ENCODE measurements around the gene BRD1. TPM values are rescaled to one million over a fixed set of nuclear protein-coding genes. Genes with fewer than 3 reads are reported as not detected.

The BRD1 gene
- total RNA-seq, 4 donors from 2014 or later: 21.0 to 57.3 (median 33.8) TPM

DNA sequence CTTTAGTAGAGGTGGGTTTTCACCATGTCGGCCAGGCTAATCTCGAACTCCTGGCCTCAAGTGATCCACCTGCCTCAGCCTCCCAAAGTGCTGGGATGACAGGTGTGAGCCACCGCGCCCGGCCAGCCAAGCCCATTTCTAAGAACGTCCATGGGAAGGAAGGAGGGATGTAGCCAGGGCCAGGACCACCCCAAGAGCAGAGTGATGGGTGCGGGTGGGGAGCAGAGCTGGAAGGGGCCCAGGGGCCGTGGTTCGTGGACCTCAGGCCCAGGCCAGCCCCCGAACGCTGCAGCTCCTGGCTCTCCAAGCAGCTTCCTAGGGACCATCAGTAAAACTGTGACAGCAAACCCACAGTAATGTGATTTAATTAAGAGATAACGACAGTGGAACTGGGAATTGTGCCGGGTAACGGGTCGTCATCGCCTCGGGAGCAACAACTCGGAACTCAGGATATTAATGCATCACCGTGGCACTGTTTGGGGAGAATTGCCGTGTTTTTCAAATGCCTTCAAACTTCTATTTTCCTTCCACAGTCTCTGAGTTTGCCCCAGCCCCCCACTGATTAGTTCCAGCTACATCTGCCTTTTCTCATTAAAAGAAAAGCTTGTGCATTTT lies 74.3 kb downstream of the BRD1 start:
- no peak for ATAC-seq (ENCODE audit: low FRiP score)

DNA sequence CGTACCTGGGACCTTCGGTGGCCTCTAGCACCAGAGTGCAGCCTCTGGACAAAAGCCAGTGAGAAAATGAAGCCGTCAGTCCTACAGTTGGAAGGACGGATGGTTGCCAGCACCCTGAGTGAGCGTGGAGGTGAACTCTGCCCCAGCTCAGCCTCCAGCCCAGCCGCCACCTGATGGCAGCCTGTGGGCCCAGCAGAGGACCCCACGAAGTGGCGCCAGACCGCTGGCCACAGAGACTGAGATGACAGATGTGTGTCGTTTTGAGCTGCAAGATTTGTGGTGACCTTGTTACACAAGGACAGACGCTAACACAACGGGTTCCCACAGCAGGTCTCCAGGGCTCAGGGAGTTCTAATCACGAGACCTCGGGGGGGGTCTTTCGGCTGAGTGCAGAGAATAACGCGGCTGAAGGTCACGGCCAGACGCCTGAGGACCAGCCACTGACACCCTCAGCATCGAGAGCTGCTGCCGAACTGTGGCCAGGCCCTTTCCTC lies 75.0 kb downstream of the BRD1 start:
- DNase-seq (ENCODE audit: low spot score) (no peak), ATAC-seq (ENCODE audit: low FRiP score) (no peak)
- TF ChIP-seq, protein P1, sequence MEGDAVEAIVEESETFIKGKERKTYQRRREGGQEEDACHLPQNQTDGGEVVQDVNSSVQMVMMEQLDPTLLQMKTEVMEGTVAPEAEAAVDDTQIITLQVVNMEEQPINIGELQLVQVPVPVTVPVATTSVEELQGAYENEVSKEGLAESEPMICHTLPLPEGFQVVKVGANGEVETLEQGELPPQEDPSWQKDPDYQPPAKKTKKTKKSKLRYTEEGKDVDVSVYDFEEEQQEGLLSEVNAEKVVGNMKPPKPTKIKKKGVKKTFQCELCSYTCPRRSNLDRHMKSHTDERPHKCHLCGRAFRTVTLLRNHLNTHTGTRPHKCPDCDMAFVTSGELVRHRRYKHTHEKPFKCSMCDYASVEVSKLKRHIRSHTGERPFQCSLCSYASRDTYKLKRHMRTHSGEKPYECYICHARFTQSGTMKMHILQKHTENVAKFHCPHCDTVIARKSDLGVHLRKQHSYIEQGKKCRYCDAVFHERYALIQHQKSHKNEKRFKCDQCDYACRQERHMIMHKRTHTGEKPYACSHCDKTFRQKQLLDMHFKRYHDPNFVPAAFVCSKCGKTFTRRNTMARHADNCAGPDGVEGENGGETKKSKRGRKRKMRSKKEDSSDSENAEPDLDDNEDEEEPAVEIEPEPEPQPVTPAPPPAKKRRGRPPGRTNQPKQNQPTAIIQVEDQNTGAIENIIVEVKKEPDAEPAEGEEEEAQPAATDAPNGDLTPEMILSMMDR (IDR thresholded peaks at IDR 0.05): no peak

More for the DNA sequence above, 74.3 kb downstream of the BRD1 start:
- no peak for DNase-seq (ENCODE audit: low spot score)
- TF ChIP-seq, protein P1 (IDR thresholded peaks at IDR 0.05): no peak

DNA sequence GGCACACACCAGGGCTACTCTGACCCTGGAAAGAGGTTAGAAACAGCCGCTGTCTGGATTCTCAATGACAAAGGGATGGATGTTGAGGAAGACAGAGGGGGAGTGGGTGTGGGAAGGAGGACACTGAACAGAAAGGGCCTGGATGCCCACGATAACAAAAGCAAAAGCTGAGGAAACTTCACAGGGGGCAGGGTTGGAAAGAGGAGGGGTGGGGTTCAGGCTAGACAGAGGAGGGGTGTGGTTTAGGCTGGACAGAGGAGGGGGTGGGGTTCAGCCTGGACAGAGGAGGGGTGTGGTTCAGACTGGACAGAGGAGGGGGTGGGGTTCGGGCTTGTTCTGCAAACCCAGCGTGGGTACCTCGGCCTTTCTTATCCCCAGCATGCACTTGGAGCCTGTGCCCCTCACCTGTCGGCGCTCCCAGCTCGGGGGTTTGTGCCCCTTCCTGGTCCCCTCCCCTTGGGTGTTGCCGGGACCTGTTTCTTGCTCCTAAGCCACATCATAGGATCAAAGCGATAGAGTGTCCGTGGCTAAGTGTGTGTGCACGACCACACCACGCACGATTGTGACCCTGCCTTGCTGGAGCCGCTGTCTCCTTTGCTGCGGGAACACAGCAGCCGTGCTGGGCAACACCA lies 75.6 kb downstream of the BRD1 start:
- TF ChIP-seq, protein P1 (IDR thresholded peaks at IDR 0.05): no peak
- ATAC-seq (ENCODE audit: low FRiP score) (no peak), DNase-seq (ENCODE audit: low spot score) (no peak)

DNA sequence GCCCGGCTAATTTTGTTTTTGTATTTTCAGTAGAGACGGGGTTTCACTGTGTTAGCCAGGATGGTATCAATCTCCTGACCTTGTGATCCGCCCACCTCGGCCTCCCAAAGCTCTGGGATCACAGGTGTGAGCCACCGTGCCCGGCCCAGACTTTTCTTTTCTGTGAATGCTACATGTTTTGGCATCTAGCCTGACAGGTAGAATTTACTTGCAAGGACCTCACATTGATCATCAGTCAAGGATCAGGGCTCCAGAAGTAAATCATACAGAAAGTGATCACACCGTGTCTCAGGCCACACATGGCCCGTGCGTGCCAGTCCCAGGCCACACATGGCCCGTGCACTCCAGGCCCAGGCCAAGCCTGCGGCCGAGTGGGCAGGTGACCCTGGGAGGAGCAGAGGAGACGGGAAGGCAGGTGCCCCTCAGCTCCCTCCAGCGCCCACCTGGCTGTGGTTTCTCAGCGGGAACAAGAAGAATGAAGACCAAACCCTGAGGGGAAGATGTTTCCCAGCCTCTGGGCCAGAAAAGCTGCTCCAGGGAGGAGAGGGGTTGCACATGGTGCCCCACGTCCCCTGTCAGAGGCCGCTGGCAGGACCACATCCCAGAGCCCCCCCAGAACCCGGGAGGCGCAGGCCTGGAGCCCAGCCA lies 76.2 kb downstream of the BRD1 start:
- TF ChIP-seq, protein P1 (IDR thresholded peaks at IDR 0.05): no peak
- DNase-seq (ENCODE audit: low spot score): no peak

DNA sequence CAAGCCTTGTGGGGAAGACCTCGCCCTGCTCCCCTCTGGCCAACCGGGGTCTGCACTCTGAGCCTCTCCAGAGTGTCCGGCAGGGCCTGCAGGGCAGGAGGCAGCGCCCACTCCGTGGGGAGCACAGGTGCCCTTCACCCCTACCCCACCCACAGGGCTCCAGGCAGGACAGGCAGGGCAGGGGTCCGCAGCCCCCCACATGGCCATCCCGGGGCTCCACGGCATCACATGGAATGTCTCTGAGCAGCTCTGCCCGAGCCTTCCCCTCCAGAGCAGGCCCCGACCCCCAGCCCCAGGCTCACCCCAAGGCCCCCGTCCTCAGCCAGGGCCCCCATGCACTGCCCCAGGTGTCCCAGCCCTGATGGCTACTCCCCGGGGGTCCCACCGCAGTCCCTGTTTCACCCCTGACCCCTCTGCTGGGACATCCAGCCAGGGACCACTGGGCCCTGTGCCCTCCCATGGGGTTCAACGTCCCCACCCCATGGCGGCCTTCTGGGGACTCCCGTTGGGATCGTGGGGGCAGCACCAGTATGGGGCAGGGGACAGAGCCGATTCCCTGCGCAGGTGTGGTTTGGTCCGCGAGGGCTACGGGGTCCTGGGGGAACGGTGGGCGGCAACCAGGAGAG lies 77.7 kb downstream of the BRD1 start:
- TF ChIP-seq, protein P1 (IDR thresholded peaks at IDR 0.05): no peak
- ATAC-seq (ENCODE audit: low FRiP score) (no peak), DNase-seq (ENCODE audit: low spot score) (no peak)

More for the DNA sequence above, 76.2 kb downstream of the BRD1 start:
- no peak for ATAC-seq (ENCODE audit: low FRiP score)

DNA sequence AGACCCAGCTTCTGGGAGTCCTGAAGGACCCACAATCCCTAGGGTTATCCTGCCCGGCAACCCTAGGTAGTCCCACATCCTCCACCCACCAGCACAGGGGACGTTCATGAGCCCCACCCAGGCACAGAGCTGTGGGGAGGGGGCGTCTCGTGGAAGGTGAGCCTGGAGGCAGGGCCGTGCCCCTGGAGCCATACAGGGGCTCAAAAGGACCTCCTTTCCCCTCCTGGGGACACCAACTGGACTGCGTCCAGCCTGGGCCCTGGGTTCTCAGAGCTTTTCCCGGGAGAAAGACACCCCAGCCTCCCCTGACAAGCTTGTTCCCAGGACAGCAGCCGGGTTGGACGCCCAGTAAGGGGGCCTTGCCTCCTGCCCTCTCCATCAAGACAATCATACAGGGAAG lies 78.4 kb downstream of the BRD1 start:
- DNase-seq (ENCODE audit: low spot score) (no peak), ATAC-seq (ENCODE audit: low FRiP score) (no peak)
- TF ChIP-seq, protein P1 (IDR thresholded peaks at IDR 0.05): no peak

Measured in omental fat pad (tissue), 4 donors.